NCI-H446 (cell line): ENCODE measurements around the gene VPS33A.
"Not testable (repeated sequence)": the region's sequence is repeated elsewhere in the genome, so short reads cannot be mapped to it uniquely, and the experiment has no call there.

Experiments used
- DNase-seq, 2 experiments: peaks; one replicate each; lab custom pipeline; 2025; lab: John Stamatoyannopoulos, UW

Gene VPS33A

GRCh38 chr12:122266230-122266901 is at the start of gene VPS33A:
TSS of gene VPS33A (minus strand) at chr12:122266494. CDS start at chr12:122266408, 86 bp downstream.
- DNase-seq = peak; percentile 85 to 98

- no peak for DNase-seq
Observed at GRCh38 chr12:122312926-122313325, 46.6 kb upstream of the VPS33A start.

GRCh38 chr12:122311696-122312095 is 45.4 kb upstream of the VPS33A start:
- DNase-seq = no peak

GRCh38 chr12:122310626-122311333 is 44.5 kb upstream of the VPS33A start:
- no peak for DNase-seq

- DNase-seq = no peak
Observed at GRCh38 chr12:122309564-122310121, 43.3 kb upstream of the VPS33A start.

- DNase-seq = no peak
Observed at GRCh38 chr12:122308811-122309210, 42.5 kb upstream of the VPS33A start.

- DNase-seq = no peak
Observed at GRCh38 chr12:122306407-122306806, 40.1 kb upstream of the VPS33A start.

GRCh38 chr12:122304924-122305323 is 38.6 kb upstream of the VPS33A start:
- no peak for DNase-seq

- no peak for DNase-seq
Observed at GRCh38 chr12:122303068-122303467, 36.8 kb upstream of the VPS33A start.

- DNase-seq = no peak
Observed at GRCh38 chr12:122298071-122298748, 31.9 kb upstream of the VPS33A start.

GRCh38 chr12:122297494-122297893 is 31.2 kb upstream of the VPS33A start:
- DNase-seq = no peak

- DNase-seq = no peak
Observed at GRCh38 chr12:122295877-122296276, 29.6 kb upstream of the VPS33A start.

GRCh38 chr12:122293081-122293480 is 26.8 kb upstream of the VPS33A start:
- DNase-seq = no peak

- no peak for DNase-seq
Observed at GRCh38 chr12:122291431-122291830, 25.1 kb upstream of the VPS33A start.

GRCh38 chr12:122283680-122284079 is 17.4 kb upstream of the VPS33A start:
- no peak for DNase-seq

GRCh38 chr12:122282061-122282460 is 15.8 kb upstream of the VPS33A start:
- no peak for DNase-seq

GRCh38 chr12:122276242-122276641 is 9.9 kb upstream of the VPS33A start:
- no peak for DNase-seq

GRCh38 chr12:122275459-122275858 is 9.2 kb upstream of the VPS33A start:
- DNase-seq = no peak

- no peak for DNase-seq
Observed at GRCh38 chr12:122265886-122266229, 436 bp downstream of the VPS33A start.

GRCh38 chr12:122265476-122265875 is 818 bp downstream of the VPS33A start:
- DNase-seq = no peak

- not testable (repeated sequence) for DNase-seq
Observed at GRCh38 chr12:122260735-122261134, 5.6 kb downstream of the VPS33A start.

GRCh38 chr12:122258939-122259338 is 7.4 kb downstream of the VPS33A start:
- not testable (repeated sequence) for DNase-seq

- DNase-seq = not testable (repeated sequence)
Observed at GRCh38 chr12:122258462-122258861, 7.8 kb downstream of the VPS33A start.
